Ishikawa (cell line): Measurements from ENCODE around the gene FBXW12.

Experiments
- CEBPB ChIP-seq: IDR thresholded peaks from 2 replicates; pipeline ENCODE4 v1.6.1; 2012
- CREB1 ChIP-seq: IDR thresholded peaks from 2 replicates; pipeline ENCODE4 v1.6.1; 2012; ENCODE audit warnings: low read depth
- EGR1 ChIP-seq: IDR thresholded peaks from 2 replicates; pipeline ENCODE4 v1.6.1; 2012
- EP300 ChIP-seq: IDR thresholded peaks from 2 replicates; pipeline ENCODE4 v1.6.1; 2012; ENCODE audit warnings: borderline replicate concordance
- FOXM1 ChIP-seq: IDR thresholded peaks from 2 replicates; pipeline ENCODE4 v1.6.1; 2012; ENCODE audit warnings: low read depth, borderline replicate concordance
- NFIC ChIP-seq: IDR thresholded peaks from 2 replicates; pipeline ENCODE4 v1.6.1; 2012
- RAD21 ChIP-seq: IDR thresholded peaks from 2 replicates; pipeline ENCODE4 v1.6.1; 2012; ENCODE audit warnings: low read depth
- TAF1 ChIP-seq: IDR thresholded peaks from 2 replicates; pipeline ENCODE4 v1.6.1; 2012; ENCODE audit warnings: low read depth, mild to moderate bottlenecking
- TCF12 ChIP-seq: IDR thresholded peaks from 2 replicates; pipeline ENCODE4 v1.6.1; 2012; ENCODE audit warnings: low read depth
- TEAD4 ChIP-seq: IDR thresholded peaks from 2 replicates; pipeline ENCODE4 v1.6.1; 2012
- USF1 ChIP-seq: IDR thresholded peaks from 2 replicates; pipeline ENCODE4 v1.6.1; 2012
- YY1 ChIP-seq: IDR thresholded peaks from 2 replicates; pipeline ENCODE4 v1.6.1; 2012; ENCODE audit warnings: low read depth
- ZBTB7A ChIP-seq: IDR thresholded peaks from 2 replicates; pipeline ENCODE4 v1.6.1; 2012; ENCODE audit warnings: low read depth
- TF ChIP-seq, protein P1 (sequence below): IDR thresholded peaks from 2 replicates; pipeline ENCODE4 v1.6.1; 2012
- TF ChIP-seq, protein P2 (sequence below): IDR thresholded peaks from 2 replicates; pipeline ENCODE4 v1.6.1; 2012; ENCODE audit warnings: low read depth, mild to moderate bottlenecking

Gene FBXW12

DNA sequence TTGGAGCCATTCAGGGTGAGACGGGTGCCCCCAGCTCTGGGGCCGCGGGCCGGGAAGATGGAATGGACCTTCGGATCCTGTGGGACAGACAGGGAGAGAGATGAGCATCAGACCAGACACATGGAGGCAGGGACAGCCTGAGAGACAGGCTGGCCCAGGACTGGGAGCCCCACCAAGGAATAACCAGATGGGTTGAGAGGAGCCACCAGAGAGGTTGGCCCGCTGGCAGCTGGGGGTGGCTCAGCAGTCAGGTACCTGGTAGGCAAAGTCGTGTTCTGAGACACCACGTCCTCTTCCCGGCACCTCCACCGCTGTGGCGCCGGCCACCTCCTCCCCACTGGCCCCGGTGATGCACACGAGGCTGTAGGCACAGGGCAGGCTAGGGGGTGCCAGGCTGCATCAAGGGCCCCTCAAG lies 44.1 kb downstream of the FBXW12 start:
- TF ChIP-seq TAF1: no peak
- no peak for TF ChIP-seq RAD21
- TF ChIP-seq ZBTB7A: no peak
- no peak for TF ChIP-seq NFIC
- TF ChIP-seq CEBPB: no peak
- TF ChIP-seq TCF12: no peak
- no peak for TF ChIP-seq EP300
- no peak for TF ChIP-seq USF1
- TF ChIP-seq FOXM1: no peak

DNA sequence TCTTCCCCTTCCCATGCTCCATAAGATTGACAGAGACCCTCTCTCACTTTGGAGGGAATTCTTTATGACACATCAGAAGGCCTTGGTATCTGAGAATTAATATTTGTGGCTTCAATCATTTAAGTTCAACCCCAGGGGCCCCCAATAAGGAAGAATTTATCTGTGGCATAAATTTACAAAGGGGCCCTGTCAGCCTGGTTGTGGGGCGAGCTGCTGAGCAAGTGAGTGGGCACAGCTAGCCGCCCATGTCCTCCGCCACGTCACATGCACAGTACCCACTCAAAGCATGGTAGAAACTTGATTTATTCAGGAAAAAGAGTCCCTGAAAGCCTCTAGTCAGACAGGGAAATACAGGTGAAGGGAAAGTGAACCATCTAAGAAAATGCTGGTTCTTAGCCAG lies 44.5 kb downstream of the FBXW12 start:
- no peak for TF ChIP-seq YY1
- no peak for TF ChIP-seq TEAD4
- no peak for TF ChIP-seq TAF1
- TF ChIP-seq, protein P1, sequence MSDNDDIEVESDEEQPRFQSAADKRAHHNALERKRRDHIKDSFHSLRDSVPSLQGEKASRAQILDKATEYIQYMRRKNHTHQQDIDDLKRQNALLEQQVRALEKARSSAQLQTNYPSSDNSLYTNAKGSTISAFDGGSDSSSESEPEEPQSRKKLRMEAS: no peak
- no peak for TF ChIP-seq EP300
- TF ChIP-seq FOXM1: no peak
- TF ChIP-seq NFIC: no peak
- no peak for TF ChIP-seq ZBTB7A
- no peak for TF ChIP-seq TCF12
- no peak for TF ChIP-seq EGR1
- no peak for TF ChIP-seq RAD21
- TF ChIP-seq USF1: no peak
- TF ChIP-seq, protein P2, sequence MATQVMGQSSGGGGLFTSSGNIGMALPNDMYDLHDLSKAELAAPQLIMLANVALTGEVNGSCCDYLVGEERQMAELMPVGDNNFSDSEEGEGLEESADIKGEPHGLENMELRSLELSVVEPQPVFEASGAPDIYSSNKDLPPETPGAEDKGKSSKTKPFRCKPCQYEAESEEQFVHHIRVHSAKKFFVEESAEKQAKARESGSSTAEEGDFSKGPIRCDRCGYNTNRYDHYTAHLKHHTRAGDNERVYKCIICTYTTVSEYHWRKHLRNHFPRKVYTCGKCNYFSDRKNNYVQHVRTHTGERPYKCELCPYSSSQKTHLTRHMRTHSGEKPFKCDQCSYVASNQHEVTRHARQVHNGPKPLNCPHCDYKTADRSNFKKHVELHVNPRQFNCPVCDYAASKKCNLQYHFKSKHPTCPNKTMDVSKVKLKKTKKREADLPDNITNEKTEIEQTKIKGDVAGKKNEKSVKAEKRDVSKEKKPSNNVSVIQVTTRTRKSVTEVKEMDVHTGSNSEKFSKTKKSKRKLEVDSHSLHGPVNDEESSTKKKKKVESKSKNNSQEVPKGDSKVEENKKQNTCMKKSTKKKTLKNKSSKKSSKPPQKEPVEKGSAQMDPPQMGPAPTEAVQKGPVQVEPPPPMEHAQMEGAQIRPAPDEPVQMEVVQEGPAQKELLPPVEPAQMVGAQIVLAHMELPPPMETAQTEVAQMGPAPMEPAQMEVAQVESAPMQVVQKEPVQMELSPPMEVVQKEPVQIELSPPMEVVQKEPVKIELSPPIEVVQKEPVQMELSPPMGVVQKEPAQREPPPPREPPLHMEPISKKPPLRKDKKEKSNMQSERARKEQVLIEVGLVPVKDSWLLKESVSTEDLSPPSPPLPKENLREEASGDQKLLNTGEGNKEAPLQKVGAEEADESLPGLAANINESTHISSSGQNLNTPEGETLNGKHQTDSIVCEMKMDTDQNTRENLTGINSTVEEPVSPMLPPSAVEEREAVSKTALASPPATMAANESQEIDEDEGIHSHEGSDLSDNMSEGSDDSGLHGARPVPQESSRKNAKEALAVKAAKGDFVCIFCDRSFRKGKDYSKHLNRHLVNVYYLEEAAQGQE: no peak
- TF ChIP-seq CREB1: no peak
- no peak for TF ChIP-seq CEBPB

DNA sequence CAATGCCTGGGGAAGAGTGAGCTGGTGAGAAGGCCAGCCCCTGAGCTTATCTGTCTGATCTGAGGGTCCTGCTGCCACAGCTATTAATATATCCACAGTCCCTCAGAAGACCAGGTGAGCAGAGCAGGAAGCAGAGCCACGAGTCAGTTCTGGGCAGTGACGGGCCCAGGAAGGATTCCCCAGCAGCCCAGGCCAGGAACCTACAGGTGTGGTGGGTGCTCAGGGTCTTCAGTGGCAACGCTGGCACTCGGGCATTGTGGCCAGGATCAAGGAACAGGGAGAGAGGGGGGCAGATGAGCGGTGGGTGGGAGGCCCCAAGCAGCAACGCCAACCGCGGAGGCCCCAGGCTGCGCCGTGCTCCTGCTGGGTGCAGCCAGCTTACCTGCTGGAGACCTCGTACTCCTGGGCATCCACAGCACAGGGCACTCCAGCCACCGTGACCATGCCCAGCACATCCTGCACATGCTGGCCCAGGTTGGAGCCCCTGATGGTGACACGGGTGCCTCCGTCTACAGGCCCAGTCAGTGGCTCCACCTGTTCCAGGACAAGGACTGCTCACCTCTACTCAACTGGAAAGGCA lies 45.6 kb downstream of the FBXW12 start:
- TF ChIP-seq USF1 (no peak), CEBPB (no peak), TEAD4 (no peak), EP300 (no peak), ZBTB7A (no peak), NFIC (no peak), YY1 (no peak), FOXM1 (no peak), TAF1 (no peak), TCF12 (no peak), CREB1 (no peak), EGR1 (no peak), RAD21 (no peak)
- TF ChIP-seq, protein P1: no peak
- TF ChIP-seq, protein P2: no peak

DNA sequence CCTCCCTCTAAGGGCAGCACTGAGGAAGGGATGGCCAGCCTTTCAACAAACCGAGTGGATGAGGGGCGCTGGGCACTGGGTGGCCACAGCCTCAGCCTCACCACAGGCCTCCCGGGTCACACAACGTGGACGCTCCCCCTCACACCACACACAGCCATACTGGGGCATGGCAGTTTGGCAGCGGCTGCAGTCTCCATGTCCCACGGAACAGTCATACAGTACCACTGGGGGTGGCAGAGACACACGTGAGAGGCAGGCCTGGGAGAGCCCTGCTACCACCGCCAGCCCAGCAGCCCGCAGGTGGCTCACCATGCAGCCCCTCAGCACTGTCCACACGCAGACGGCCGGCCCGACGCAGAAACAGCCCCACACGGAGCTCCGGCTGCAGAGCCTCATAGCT lies 46.1 kb downstream of the FBXW12 start:
- no peak for TF ChIP-seq YY1
- TF ChIP-seq ZBTB7A: no peak
- TF ChIP-seq, protein P1: no peak
- TF ChIP-seq RAD21: no peak
- no peak for TF ChIP-seq TAF1
- no peak for TF ChIP-seq CREB1
- no peak for TF ChIP-seq NFIC
- no peak for TF ChIP-seq EP300
- no peak for TF ChIP-seq TCF12
- TF ChIP-seq FOXM1: no peak
- TF ChIP-seq, protein P2: no peak
